T-helper 22 cell (primary cell): ENCODE measurements around the gene TRIM58.

ENCODE experiments used
- DNase-seq: peaks from one replicate; pipeline ENCODE4 v3.0.0-alpha.2; 2020; ENCODE audit warnings: low read depth

The TRIM58 gene

DNA sequence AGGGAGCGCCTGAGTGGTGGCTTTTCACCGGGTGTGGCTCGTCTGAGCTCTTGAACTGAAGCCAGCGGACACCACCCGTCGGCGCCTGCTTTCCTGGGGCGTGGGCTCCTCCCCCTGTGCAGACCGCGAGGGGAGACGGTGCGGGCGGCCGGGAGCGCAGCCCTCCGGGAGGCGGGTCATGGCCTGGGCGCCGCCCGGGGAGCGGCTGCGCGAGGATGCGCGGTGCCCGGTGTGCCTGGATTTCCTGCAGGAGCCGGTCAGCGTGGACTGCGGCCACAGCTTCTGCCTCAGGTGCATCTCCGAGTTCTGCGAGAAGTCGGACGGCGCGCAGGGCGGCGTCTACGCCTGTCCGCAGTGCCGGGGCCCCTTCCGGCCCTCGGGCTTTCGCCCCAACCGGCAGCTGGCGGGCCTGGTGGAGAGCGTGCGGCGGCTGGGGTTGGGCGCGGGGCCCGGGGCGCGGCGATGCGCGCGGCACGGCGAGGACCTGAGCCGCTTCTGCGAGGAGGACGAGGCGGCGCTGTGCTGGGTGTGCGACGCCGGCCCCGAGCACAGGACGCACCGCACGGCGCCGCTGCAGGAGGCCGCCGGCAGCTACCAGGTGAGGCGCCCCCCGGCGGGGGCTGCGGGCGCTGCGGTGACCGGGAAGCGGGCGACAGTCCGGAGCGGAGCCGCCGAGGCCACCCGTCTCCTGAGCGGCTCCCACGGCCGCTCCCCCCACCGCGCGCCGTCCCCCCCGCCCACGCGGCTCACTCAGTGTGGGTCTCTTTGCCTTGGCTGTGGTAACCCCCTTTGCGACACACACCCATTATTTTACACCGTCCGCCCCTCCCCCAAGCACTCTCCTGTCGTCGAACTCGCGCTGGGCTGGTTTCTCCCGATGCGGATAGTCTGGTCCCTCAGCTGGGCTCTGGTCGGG is at the start of gene TRIM58:
Gene TRIM58, plus strand, starts transcription at position 119 of the 916 bp plus-strand sequence. Its CDS starts 60 bp downstream, at position 179.
- DNase-seq, result no peak

- no peak for DNase-seq
These were observed 44.4 kb upstream of the TRIM58 start for GRCh38 chr1:247812637-247813036.

- DNase-seq, result no peak
These were observed 34.9 kb upstream of the TRIM58 start for GRCh38 chr1:247822060-247822459.

DNA sequence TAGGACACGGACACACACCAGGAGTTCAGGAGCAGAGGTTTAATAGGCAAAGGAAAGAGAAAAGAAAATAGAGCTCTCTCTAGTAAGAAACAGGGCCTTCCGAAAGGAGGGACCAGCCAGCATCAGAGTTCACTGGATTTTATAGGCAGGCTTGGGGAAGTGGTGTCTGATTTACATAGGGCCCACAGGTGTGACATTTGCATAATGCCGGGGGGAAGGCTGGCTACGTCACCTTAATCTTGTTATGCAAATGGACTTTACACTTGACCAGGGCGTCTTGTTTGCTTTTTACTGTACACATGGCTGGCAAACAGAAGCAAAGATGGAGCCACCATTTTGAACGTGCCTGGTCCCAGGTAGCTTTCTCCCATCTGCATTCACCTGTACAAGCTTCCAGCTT is 33.0 kb upstream of the TRIM58 start, which contains the start of gene OR14A16:
Gene OR14A16, minus strand, starts transcription at position 97 of the 400 bp plus-strand sequence. CDS start 8,390 bp downstream, outside the sequence.
- DNase-seq, result no peak

GRCh38 chr1:247825362-247825761 is 31.6 kb upstream of the TRIM58 start:
- no peak for DNase-seq

GRCh38 chr1:247829656-247830055 is 27.3 kb upstream of the TRIM58 start:
- no peak for DNase-seq

- DNase-seq, result no peak
These were observed 23.4 kb upstream of the TRIM58 start for GRCh38 chr1:247833601-247834000.

DNA sequence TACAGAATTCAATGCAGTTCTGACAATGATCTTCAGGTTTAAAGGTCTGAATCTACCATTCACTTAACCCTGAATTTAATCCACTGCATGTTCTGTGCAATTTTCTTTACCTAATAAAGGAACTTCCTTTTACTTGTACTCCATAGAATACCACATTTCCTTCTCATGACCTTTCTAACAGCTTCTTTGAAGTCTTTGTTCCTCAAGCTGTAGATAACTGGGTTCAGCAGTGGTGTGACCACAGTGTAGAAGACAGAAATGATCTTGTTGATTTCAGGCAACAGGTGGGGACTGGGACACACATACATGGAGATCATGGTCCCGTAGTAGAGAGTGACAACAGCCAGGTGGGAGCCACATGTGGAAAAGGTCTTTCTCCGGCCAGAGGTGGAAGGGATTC is 16.2 kb upstream of the TRIM58 start:
- DNase-seq, result no peak

DNA sequence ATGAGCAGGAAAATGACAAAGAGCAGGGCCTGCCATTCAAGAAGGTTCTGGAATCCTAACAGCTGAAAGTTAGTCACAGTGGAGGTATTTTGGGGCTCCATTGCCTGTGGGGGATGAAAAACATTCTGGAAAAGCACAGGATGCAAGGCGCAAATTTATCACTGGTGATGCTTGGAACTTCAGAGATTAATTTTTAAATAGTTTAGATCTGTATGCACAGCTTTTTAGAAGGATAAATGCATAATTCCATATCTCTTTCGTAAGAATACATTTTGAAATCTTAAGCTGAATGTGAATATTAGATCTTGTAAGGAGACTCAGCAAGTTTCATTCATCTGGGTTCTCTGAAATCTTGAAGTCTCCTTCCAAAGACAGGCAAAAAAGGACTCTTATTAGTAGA is 15.2 kb upstream of the TRIM58 start, which contains the start of gene OR11L1:
Gene OR11L1, minus strand, starts transcription at position 101 of the 400 bp plus-strand sequence. Its CDS starts 0 bp downstream, at position 101.
- no peak for DNase-seq

DNA sequence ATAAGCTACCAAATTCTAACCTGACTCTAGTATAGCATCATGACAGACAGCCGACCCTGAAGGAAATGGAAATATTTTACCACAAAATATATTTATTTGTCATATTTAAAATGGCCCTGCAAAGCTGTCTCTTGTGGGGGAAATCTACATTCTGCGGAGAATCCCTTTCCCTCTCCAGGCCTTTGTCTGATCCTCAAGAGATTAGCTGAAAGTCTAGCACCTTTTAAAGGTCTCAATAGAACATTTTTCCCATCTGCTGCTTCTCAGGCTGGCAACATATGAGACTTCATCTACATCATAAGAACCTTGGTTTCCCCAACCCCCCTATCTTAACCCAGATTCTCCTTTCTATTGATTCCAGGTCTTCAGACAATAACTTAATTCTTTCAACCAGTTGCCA is 13.6 kb upstream of the TRIM58 start:
- no peak for DNase-seq

GRCh38 chr1:247845011-247845692 is 11.8 kb upstream of the TRIM58 start:
- DNase-seq, result no peak

- DNase-seq, result no peak
These were observed 11.3 kb upstream of the TRIM58 start for GRCh38 chr1:247845693-247846017.

GRCh38 chr1:247848346-247848745 is 8.6 kb upstream of the TRIM58 start:
- no peak for DNase-seq

DNA sequence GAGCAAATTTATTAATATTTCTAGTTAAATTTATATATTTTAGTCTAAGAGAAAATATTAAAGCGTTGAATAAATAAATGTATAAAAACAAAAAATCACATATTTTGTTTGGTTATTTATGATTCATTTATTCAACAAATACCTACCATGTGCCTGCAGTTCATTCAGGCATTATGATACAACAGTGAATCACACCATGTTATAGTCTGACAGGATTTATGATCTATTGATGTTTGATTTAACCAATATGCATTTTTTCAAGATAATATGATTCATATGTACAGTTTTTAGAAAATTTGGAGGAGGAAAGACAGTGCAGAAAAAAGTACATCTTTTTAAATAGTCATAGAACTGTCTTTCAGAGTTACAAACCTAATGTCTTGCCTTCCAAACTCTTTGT is 7.4 kb upstream of the TRIM58 start:
- no peak for DNase-seq

DNA sequence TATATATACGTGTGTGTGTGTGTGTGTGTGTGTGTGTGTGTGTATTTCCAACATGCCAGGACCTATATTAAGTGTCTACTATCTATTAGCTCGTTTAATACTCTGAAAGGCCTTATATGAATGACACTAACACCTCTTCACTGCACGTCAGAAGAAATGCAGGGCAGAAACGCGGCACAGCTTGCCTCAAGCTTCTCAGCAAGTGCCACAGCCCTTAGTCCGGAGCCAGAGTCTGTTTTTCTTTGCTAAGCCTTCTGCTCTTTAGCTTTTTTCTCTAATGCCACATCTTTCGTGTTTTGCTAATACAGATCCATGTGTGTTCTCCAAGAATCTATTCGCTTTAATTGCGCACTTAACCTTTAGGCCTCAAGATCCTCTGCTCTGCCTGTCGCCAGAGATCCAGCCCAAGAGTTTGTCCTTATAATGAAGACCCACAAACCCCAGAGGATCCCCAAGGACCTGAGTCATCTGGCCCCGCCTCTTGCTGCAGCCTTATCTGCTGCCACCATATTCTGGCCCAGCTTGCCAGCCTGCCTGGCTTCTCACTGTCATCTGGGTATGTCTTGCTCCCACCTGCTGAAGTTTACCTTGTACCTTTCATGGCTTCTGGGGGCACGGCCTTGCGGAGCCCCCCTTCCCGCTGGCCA is 2.0 kb upstream of the TRIM58 start:
- no peak for DNase-seq

GRCh38 chr1:247855911-247856310 is 1.1 kb upstream of the TRIM58 start:
- no peak for DNase-seq

DNA sequence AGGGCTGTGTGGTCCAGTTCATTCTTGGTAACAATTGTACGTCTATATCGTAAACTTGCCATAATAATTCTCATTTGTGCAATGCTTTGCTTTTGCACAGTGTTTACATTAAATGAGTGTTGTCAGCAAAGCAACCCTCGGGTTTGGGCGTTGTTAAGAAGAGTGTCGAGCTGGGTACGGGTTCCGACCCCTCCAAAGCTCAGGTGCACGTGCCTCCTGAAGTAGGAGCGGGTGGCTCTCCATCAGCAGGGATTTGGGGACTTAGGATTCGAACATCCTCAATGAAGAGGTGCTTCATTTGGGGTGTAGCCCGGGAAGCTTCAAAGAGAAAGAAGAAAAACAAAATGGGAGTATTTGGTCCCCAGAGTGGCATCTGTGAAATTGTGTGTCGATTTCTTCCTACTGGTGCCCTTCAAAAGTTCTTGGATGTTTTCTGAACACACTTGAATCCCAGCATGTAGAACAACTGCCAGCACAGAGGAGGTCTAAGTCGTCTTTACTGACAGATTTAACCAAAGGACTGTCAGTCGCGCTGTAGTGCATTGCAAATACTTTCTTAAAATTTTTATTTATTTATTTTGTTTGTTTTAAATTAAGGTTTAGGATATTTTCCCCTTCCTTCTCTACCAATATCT is 1.1 kb downstream of the TRIM58 start:
- DNase-seq, result no peak

DNA sequence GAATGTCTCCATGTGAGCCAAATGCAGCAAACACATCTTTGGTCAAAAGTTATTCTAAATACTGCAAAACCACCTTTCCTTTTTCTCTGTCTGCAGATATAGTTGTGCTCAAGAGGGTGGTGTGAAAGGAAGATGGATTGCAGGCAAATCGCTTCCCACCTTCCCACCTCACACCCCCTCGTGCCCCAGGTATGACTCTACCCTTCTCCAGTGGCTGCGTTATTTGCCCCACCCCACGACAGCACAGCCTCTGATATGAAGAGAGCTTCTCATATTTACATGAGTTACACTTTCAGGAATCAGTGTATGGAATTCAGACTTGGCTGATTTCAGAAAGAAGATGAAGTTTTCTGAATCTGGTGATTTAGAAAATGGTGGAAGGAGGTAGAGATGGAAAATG is 5.8 kb downstream of the TRIM58 start:
- no peak for DNase-seq

- DNase-seq, result no peak
These were observed 7.7 kb downstream of the TRIM58 start for GRCh38 chr1:247864644-247865043.

DNA sequence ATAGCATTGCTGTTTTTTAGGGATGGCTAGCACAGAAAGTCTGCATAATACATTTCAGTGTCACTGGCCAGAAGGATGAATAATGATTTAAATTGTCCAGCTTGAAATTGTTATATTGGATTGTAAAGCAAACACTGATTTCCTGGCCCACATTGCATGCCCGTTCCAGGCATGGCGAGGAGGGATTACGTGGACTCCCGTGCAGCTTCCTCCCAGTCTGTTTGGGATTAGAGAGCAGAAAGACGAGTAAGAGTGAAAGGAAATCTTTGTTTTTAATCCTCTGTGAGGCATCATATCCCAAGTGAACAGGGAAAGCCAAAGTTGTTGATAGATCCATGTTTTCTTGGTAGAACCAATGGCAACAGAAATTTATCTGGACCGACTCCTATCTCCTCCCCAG is 8.4 kb downstream of the TRIM58 start:
- DNase-seq, result no peak

DNA sequence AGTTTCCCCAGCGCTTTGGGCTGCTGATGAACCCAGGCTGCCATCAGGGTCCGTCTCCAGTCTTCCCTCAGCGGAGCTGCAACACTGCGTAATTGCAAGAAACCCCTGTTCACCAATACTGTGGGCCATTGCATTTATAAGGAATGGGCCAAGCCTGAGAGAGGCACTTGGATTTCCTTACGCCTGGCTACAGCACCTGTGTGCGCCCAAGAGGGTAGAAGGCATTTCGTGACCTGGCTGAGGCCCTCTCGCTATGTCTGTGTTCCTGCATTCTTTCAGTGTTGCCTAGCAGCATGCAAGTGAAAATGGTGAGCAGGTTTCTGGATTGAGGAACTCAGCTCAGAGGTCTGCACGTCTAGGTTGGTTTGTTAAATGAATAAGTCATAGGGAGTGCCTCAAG is 26.4 kb downstream of the TRIM58 start:
- DNase-seq, result no peak

- DNase-seq, result no peak
These were observed 27.9 kb downstream of the TRIM58 start for GRCh38 chr1:247884797-247885413.
